ENCODE data around the gene ERG. TPM values are rescaled to one million over a fixed set of nuclear protein-coding genes. Genes with fewer than 3 reads are reported as not detected.

Gene ERG
- total and polyA plus RNA-seq, 2 donors, result 3.9 to 5.8 TPM

DNA sequence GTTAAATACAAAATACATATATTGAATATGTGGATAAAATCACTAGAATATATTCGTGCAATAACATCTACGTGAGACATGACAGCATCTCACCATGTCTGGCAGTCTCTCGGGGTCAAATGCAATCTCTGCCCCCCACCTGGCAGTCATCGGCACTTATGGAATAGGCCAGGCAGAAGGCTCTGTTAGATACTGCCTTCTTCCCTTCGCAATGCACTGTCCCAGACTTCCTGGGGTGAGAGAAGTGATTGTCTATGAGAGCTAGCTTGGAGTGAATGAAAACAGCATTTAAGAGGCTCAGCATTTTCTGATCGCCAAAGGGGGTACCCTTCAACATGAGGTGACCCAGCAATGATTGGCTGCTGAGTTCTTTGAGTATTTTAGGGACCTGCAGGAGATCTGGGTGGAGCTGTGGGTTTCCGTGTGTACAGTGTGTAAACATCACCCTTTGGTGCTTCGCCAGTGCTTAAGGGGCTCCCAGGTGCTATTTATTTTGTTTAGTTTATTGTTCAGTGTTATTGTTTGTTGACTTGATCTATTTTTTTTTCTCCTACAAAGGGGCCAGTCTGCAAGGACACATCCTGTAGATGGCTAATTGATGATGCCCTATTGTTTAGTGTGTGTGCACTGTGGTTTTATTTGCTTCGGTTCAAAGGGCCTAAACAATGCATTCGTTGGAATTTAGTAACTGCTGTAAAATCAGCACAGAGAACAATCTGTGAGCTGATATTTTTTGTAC, 10.2 kb downstream of the ERG start:
- Histone ChIP-seq H3K9me3 (ENCODE audit: control insufficient read depth in 2 of 2, insufficient read depth in 1 of 2, low read length in 1 of 2) (no peaks in the 10 kb centered on the region), H3K4me3 (ENCODE audit: low read length in 2 of 2) (no peak overlapping the region), H3K27ac (ENCODE audit: low read depth in 1 of 2, low read length in 1 of 2) (no peak overlapping the region), H3K27me3 (ENCODE audit: control insufficient read depth in 2 of 2, insufficient read depth in 1 of 2, low read length in 1 of 2) (no peaks in the 10 kb centered on the region), H3K4me1 (ENCODE audit: control insufficient read depth in 2 of 2, insufficient read depth in 2 of 2, low read length in 2 of 2) (peaks cover 11 to 19% of the 10 kb centered on the region in 2 donors), H3K36me3 (ENCODE audit: control insufficient read depth in 2 of 2, insufficient read depth in 2 of 2, low read length in 1 of 2) (no peaks in the 10 kb centered on the region)
- WGBS, result 49% methylated on average over 10 of the region's 10 CpGs
- no peak for DNase-seq (ENCODE audit: low read depth in 6 of 9, low spot score in 9 of 9)

DNA sequence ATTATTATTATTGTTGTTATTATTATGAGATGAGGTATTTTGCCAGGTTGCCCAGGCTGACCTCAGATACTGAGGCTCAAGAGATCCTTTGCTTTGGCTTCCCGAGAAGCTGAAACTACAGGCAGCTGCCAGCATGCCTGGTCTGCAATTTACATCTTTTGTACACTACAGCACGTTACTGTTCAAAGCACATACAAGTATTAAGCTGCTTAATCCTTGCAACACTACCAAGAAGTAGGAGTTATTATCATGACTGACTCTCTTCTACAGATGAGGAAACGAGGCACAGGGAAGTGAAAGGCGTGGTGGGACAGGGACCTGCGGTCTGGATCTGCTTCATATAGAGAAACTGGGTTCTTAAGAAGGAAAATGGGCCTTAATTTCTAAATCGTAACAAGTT, 11.6 kb downstream of the ERG start:
- Histone ChIP-seq H3K27me3 (ENCODE audit: control insufficient read depth in 2 of 2, insufficient read depth in 1 of 2, low read length in 1 of 2) (no peaks in the 10 kb centered on the region), H3K4me3 (ENCODE audit: low read length in 2 of 2) (no peak overlapping the region), H3K27ac (ENCODE audit: low read depth in 1 of 2, low read length in 1 of 2) (no peak overlapping the region), H3K36me3 (ENCODE audit: control insufficient read depth in 2 of 2, insufficient read depth in 2 of 2, low read length in 1 of 2) (no peaks in the 10 kb centered on the region), H3K4me1 (ENCODE audit: control insufficient read depth in 2 of 2, insufficient read depth in 2 of 2, low read length in 2 of 2) (peaks cover 11 to 19% of the 10 kb centered on the region in 2 donors), H3K9me3 (ENCODE audit: control insufficient read depth in 2 of 2, insufficient read depth in 1 of 2, low read length in 1 of 2) (no peaks in the 10 kb centered on the region)
- DNase-seq (ENCODE audit: low read depth in 6 of 9, low spot score in 9 of 9), result no peak
- WGBS, result 68% methylated on average over 6 of the region's 6 CpGs

DNA sequence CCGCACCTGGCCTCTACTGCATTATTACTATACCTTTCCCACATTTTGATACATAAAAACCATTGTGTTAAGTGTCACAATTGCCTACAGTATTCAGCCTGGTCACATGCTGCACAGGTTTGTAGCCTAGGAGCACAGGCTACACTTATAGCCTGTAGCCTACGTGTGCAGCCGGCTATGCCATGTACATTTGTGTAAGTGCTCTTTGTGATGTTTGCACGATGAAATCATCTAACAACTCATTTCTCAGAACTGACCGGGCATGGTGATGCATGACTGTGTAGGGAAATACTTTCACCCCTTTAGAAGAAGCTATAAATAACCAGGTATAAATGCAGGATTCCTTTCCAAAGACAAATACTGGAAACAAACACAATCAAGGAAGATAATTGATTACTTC, 12.1 kb downstream of the ERG start:
- Histone ChIP-seq H3K9me3 (ENCODE audit: control insufficient read depth in 2 of 2, insufficient read depth in 1 of 2, low read length in 1 of 2) (no peaks in the 10 kb centered on the region), H3K4me3 (ENCODE audit: low read length in 2 of 2) (no peak overlapping the region), H3K4me1 (ENCODE audit: control insufficient read depth in 2 of 2, insufficient read depth in 2 of 2, low read length in 2 of 2) (peaks cover 11 to 19% of the 10 kb centered on the region in 2 donors), H3K36me3 (ENCODE audit: control insufficient read depth in 2 of 2, insufficient read depth in 2 of 2, low read length in 1 of 2) (no peaks in the 10 kb centered on the region), H3K27me3 (ENCODE audit: control insufficient read depth in 2 of 2, insufficient read depth in 1 of 2, low read length in 1 of 2) (no peaks in the 10 kb centered on the region), H3K27ac (ENCODE audit: low read depth in 1 of 2, low read length in 1 of 2) (no peak overlapping the region)
- WGBS, result 88% methylated on average over 5 of the region's 5 CpGs
- DNase-seq (ENCODE audit: low read depth in 6 of 9, low spot score in 9 of 9), result no peak

DNA sequence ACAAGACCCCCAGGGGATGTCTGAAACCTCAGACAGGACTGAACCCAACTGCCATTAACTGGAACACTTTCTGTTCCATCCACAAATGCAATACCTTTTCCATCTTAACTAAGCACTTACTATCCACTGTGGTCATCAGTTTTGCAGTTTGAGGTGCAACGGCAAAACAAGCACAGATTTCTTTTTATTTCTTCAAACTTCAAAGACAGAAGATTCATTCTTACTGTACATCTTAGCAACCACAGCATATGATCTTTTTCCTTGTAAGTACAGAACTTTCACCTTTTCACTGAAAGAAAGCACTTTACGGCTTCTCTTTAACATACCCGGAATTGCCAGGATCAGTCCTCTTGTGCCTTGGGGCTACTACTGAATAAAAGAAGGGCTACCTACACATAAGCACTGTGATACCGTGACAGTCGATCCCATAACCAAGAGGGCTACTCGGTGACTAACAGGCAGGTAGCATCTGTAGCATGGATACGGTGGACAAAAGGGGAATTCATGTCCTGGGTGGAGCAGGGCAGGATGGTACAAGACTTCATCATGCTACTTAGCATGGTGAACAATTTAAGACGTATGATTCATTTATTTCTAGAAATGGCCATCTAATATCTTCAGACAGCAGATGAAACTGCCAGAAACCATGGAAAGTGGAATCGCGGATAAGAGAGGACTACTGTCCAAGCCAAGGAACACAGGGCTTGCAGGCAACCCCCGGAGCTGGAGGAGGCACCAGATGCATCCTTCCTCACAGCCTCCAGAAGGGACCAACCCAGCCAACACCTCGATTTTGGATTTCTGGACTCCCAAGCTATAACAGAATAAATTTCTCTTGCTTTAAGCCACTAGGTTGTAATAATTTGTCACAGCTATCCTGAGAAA, 18.4 kb downstream of the ERG start:
- Histone ChIP-seq H3K4me1 (ENCODE audit: control insufficient read depth in 2 of 2, insufficient read depth in 2 of 2, low read length in 2 of 2) (peaks cover 19 to 46% of the 10 kb centered on the region in 2 donors), H3K27ac (ENCODE audit: low read depth in 1 of 2, low read length in 1 of 2) (no peak overlapping the region), H3K36me3 (ENCODE audit: control insufficient read depth in 2 of 2, insufficient read depth in 2 of 2, low read length in 1 of 2) (no peaks in the 10 kb centered on the region), H3K9me3 (ENCODE audit: control insufficient read depth in 2 of 2, insufficient read depth in 1 of 2, low read length in 1 of 2) (no peaks in the 10 kb centered on the region), H3K27me3 (ENCODE audit: control insufficient read depth in 2 of 2, insufficient read depth in 1 of 2, low read length in 1 of 2) (peaks cover 0 to 10% of the 10 kb centered on the region in 2 donors), H3K4me3 (ENCODE audit: low read length in 2 of 2) (no peak overlapping the region)
- no peak for DNase-seq (ENCODE audit: low read depth in 6 of 9, low spot score in 9 of 9)
- WGBS, result 74% methylated on average over 12 of the region's 12 CpGs

DNA sequence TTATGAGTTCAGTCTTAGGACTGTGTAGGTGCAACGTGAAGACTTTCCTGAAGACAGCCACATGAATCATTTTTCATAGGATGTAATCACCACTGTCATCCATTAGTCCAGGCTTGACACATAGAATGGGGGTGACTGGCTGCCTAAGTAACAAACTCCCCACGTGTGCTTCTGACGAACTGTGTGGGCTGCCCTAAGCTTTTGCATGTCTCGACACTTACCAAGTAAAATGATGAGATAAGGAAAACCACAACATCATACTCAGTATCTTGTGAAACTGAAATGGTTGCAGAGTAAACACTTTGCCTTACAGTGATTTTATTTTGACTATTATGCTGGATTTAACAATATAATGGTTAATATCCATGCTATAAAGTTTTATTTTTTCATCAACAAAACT, 19.5 kb downstream of the ERG start:
- Histone ChIP-seq H3K4me1 (ENCODE audit: control insufficient read depth in 2 of 2, insufficient read depth in 2 of 2, low read length in 2 of 2) (peaks cover 19 to 55% of the 10 kb centered on the region in 2 donors), H3K27ac (ENCODE audit: low read depth in 1 of 2, low read length in 1 of 2) (no peak overlapping the region), H3K9me3 (ENCODE audit: control insufficient read depth in 2 of 2, insufficient read depth in 1 of 2, low read length in 1 of 2) (no peaks in the 10 kb centered on the region), H3K4me3 (ENCODE audit: low read length in 2 of 2) (no peak overlapping the region), H3K27me3 (ENCODE audit: control insufficient read depth in 2 of 2, insufficient read depth in 1 of 2, low read length in 1 of 2) (peaks cover 0 to 10% of the 10 kb centered on the region in 2 donors), H3K36me3 (ENCODE audit: control insufficient read depth in 2 of 2, insufficient read depth in 2 of 2, low read length in 1 of 2) (no peaks in the 10 kb centered on the region)
- 5% methylated on average over 4 of the region's 4 CpGs for WGBS
- DNase-seq (ENCODE audit: low read depth in 6 of 9, low spot score in 9 of 9), result peak in 3 of 9 donors; percentile 38 to 72 (median 48)

DNA sequence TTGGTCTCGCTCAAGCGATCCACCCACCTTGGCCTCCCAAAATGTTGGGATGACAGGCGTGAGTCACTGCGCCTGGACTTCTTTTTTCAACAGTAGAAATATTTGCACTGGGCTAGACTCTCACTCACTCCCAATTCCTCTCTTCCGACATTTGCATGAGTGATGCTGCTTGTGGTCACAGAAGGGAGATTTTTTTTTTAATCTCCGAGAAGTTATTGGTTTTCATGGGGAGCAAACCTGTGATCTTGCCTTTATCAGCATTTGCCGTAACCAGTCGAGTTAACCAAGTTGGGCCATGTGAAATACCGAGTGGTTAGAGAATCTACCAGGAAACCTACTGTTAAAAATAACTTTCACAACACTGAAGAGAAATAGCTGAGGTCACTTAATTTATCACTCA, 21.1 kb downstream of the ERG start:
- H3K9me3 ChIP-seq (ENCODE audit: control insufficient read depth in 2 of 2, insufficient read depth in 1 of 2, low read length in 1 of 2), result no peaks in the 10 kb centered on the region
- H3K27me3 ChIP-seq (ENCODE audit: control insufficient read depth in 2 of 2, insufficient read depth in 1 of 2, low read length in 1 of 2), result peaks cover 0 to 10% of the 10 kb centered on the region in 2 donors
- no peak for DNase-seq (ENCODE audit: low read depth in 6 of 9, low spot score in 9 of 9)
- peaks cover 22 to 64% of the 10 kb centered on the region in 2 donors for H3K4me1 ChIP-seq (ENCODE audit: control insufficient read depth in 2 of 2, insufficient read depth in 2 of 2, low read length in 2 of 2)
- no peak overlapping the region for H3K4me3 ChIP-seq (ENCODE audit: low read length in 2 of 2)
- peak overlapping the region in 1 of 2 donors; percentile 84 for H3K27ac ChIP-seq (ENCODE audit: low read depth in 1 of 2, low read length in 1 of 2)
- H3K36me3 ChIP-seq (ENCODE audit: control insufficient read depth in 2 of 2, insufficient read depth in 2 of 2, low read length in 1 of 2), result no peaks in the 10 kb centered on the region
- 34% methylated on average over 9 of the region's 9 CpGs for WGBS

DNA sequence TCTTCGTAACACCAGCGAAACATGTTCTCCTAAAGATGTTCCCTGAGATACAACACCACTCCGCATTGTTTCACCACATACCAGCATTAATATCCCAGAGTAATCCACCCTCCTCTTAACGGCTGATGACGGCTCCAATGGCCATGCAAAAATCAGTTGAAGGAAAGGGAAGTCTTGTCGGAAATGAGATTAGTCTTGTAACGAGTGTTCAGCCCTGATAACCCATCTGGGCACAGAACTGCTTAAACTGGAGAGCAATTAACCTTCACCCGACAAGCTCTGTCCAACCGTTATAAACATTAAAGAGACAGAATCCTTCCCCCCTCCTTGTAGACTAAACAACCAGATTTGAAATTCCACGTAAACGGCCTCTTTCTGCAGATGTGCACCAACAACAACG, 21.9 kb downstream of the ERG start:
- no peaks in the 10 kb centered on the region for H3K9me3 ChIP-seq (ENCODE audit: control insufficient read depth in 2 of 2, insufficient read depth in 1 of 2, low read length in 1 of 2)
- H3K27ac ChIP-seq (ENCODE audit: low read depth in 1 of 2, low read length in 1 of 2), result peak overlapping the region in 1 of 2 donors; percentile 84
- no peaks in the 10 kb centered on the region for H3K36me3 ChIP-seq (ENCODE audit: control insufficient read depth in 2 of 2, insufficient read depth in 2 of 2, low read length in 1 of 2)
- H3K27me3 ChIP-seq (ENCODE audit: control insufficient read depth in 2 of 2, insufficient read depth in 1 of 2, low read length in 1 of 2), result peaks cover 0 to 10% of the 10 kb centered on the region in 2 donors
- H3K4me3 ChIP-seq (ENCODE audit: low read length in 2 of 2), result no peak overlapping the region
- peaks cover 22 to 64% of the 10 kb centered on the region in 2 donors for H3K4me1 ChIP-seq (ENCODE audit: control insufficient read depth in 2 of 2, insufficient read depth in 2 of 2, low read length in 2 of 2)
- peak in 1 of 9 donors; percentile 44 for DNase-seq (ENCODE audit: low read depth in 6 of 9, low spot score in 9 of 9)
- 6% methylated on average over 12 of the region's 12 CpGs for WGBS

DNA sequence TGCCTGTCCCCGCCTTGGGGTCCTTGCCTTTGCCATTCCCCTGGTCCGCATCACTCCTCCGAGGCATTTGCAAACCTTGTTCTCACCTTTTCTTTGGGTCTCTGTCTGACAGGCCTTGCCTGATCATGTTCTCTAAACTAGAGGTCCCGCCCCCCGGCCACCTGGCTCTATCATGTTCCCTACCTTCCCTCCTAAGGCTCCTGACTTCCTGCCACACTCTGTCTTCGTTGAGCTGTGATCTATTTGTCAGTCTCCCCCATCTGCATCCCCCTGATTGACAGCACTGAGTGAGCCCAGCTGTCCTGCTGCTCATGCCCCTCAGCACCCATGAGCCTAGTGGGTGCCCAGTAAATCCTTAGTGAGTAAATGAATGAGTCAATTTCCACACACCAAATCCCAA, 22.8 kb downstream of the ERG start:
- Histone ChIP-seq H3K4me1 (ENCODE audit: control insufficient read depth in 2 of 2, insufficient read depth in 2 of 2, low read length in 2 of 2) (peaks cover 22 to 64% of the 10 kb centered on the region in 2 donors), H3K27ac (ENCODE audit: low read depth in 1 of 2, low read length in 1 of 2) (peak overlapping the region in 1 of 2 donors; percentile 84), H3K4me3 (ENCODE audit: low read length in 2 of 2) (no peak overlapping the region), H3K9me3 (ENCODE audit: control insufficient read depth in 2 of 2, insufficient read depth in 1 of 2, low read length in 1 of 2) (no peaks in the 10 kb centered on the region), H3K36me3 (ENCODE audit: control insufficient read depth in 2 of 2, insufficient read depth in 2 of 2, low read length in 1 of 2) (no peaks in the 10 kb centered on the region), H3K27me3 (ENCODE audit: control insufficient read depth in 2 of 2, insufficient read depth in 1 of 2, low read length in 1 of 2) (peaks cover 0 to 10% of the 10 kb centered on the region in 2 donors)
- DNase-seq (ENCODE audit: low read depth in 6 of 9, low spot score in 9 of 9), result peak in 7 of 9 donors; percentile 26 to 81 (median 53)
- WGBS, result 6% methylated on average over 6 of the region's 6 CpGs

DNA sequence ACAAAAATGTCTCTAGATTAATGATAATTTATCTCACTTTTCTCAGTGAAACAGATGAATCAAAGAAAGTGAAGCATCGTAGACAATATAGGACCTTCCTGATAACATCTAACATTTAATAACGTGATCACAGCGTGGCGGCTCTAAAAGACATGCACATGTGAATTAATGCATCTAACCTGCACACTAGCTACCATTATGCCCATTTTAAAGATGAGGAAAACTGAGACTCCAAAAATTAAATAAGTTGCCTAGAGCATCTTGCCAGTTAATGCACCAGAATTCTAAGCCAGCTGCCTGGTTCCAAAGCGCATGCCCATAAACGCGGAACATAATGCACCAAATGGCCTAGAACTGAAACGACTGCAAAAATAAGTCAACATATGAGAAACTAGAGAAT, 23.5 kb downstream of the ERG start:
- no peaks in the 10 kb centered on the region for H3K9me3 ChIP-seq (ENCODE audit: control insufficient read depth in 2 of 2, insufficient read depth in 1 of 2, low read length in 1 of 2)
- no peaks in the 10 kb centered on the region for H3K36me3 ChIP-seq (ENCODE audit: control insufficient read depth in 2 of 2, insufficient read depth in 2 of 2, low read length in 1 of 2)
- no peak overlapping the region for H3K4me3 ChIP-seq (ENCODE audit: low read length in 2 of 2)
- 89% methylated on average over 8 of the region's 8 CpGs for WGBS
- DNase-seq (ENCODE audit: low read depth in 6 of 9, low spot score in 9 of 9), result no peak
- peaks cover 22 to 62% of the 10 kb centered on the region in 2 donors for H3K4me1 ChIP-seq (ENCODE audit: control insufficient read depth in 2 of 2, insufficient read depth in 2 of 2, low read length in 2 of 2)
- H3K27me3 ChIP-seq (ENCODE audit: control insufficient read depth in 2 of 2, insufficient read depth in 1 of 2, low read length in 1 of 2), result peaks cover 0 to 10% of the 10 kb centered on the region in 2 donors
- H3K27ac ChIP-seq (ENCODE audit: low read depth in 1 of 2, low read length in 1 of 2), result peak overlapping the region in 1 of 2 donors; percentile 84
